KOPT-K1 (cell line): ENCODE results near the gene AK5.

Source experiments
- H3K27ac ChIP-seq: fragments of 200-600 bp; sonication (generic); 2 replicates; pipeline ENCODE4 v1.5.1; 2016; ENCODE audit warnings: antibody characterized with exemption, mild to moderate bottlenecking, low read depth, low read length; ENCODE audit not compliant: poor library complexity, severe bottlenecking
- H3K36me3 ChIP-seq: fragments of 200-600 bp; sonication (generic); 2 replicates; pipeline ENCODE4 v1.5.1; 2017; ENCODE audit warnings: antibody characterized with exemption, mild to moderate bottlenecking, low read length, moderate library complexity; ENCODE audit not compliant: insufficient read depth
- H3K9me3 ChIP-seq: fragments of 200-600 bp; sonication (generic); 2 replicates; pipeline ENCODE4 v1.5.1; 2017; ENCODE audit warnings: antibody characterized with exemption, low read length, mild to moderate bottlenecking; ENCODE audit not compliant: insufficient read depth, poor library complexity, severe bottlenecking

Gene AK5

GRCh38 chr1:77316006-77316405, 34.2 kb downstream of the AK5 start:
- H3K27ac ChIP-seq: no peak overlapping the region
- no peaks in the 10 kb centered on the region for H3K9me3 ChIP-seq
- H3K36me3 ChIP-seq: no peaks in the 10 kb centered on the region

DNA sequence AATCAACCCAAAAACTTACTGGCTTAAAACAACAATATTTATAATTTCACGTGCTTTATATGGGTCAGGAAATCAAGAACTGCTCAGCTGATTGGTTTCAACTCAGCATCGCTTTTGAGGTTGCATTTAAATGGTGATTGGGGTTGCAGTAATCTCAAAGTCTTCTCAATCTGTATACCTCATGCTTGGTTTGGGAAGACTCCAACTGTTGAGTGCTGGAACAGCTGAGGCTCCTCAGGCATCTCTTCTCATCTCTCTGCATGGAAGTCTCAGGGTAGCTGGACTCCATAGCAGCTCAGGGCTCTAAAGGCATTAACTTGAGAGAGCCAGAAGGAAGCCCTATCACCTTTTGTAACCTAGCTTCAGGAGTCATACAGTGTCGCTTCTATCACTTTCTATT, 35.1 kb downstream of the AK5 start:
- H3K9me3 ChIP-seq: no peaks in the 10 kb centered on the region
- H3K27ac ChIP-seq: no peak overlapping the region
- no peaks in the 10 kb centered on the region for H3K36me3 ChIP-seq

GRCh38 chr1:77319036-77319705, 37.4 kb downstream of the AK5 start:
- no peak overlapping the region for H3K27ac ChIP-seq

DNA sequence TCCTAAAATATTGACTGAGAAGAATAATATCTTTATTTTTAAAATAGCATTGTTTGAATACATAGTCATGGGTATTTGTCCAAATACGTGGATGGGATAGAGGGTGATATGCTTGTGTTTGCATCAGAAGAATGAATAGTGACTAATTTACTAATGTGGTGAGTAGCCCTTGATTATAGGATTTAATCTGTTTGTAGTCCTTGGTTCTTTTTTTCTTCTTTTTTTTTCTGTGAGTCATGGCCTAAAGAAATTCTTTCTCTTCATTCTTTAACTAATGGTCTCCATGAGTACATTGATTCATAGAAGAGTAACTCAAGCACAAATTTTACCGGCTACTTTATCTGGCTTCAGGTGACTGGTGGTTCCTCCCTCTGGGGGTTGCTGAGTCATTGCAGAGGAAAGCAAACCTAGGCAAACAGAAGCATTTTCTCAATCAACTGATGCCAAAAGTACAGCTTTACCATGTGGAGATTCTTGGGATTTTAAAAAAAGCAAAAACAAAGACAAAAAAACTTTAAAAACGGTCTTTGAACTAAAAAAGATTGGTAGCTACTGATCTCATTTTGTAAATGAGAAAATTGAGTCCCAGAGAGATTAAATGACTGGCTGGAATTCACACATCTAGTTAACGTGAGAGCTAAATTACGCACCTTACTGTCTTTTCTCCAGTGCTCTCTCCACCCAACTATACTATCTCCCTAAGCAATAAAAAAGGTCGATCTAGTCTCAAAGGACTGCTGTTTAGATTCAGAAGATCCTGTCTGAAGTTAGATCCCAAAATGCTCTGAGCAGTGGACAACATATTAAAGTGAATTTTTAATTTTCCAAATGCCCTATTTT, 40.5 kb downstream of the AK5 start:
- Histone ChIP-seq H3K36me3 (no peaks in the 10 kb centered on the region), H3K27ac (no peak overlapping the region)

More at GRCh38 chr1:77319036-77319705, 37.4 kb downstream of the AK5 start:
- H3K36me3 ChIP-seq: no peaks in the 10 kb centered on the region
- no peaks in the 10 kb centered on the region for H3K9me3 ChIP-seq

GRCh38 chr1:77333501-77333900, 51.7 kb downstream of the AK5 start:
- H3K36me3 ChIP-seq: no peaks in the 10 kb centered on the region
- H3K9me3 ChIP-seq: no peaks in the 10 kb centered on the region
- H3K27ac ChIP-seq: no peak overlapping the region

More for the DNA sequence above, 40.5 kb downstream of the AK5 start:
- H3K9me3 ChIP-seq: no peaks in the 10 kb centered on the region

GRCh38 chr1:77336729-77337128, 54.9 kb downstream of the AK5 start:
- Histone ChIP-seq H3K36me3 (no peaks in the 10 kb centered on the region), H3K27ac (no peak overlapping the region), H3K9me3 (no peaks in the 10 kb centered on the region)

DNA sequence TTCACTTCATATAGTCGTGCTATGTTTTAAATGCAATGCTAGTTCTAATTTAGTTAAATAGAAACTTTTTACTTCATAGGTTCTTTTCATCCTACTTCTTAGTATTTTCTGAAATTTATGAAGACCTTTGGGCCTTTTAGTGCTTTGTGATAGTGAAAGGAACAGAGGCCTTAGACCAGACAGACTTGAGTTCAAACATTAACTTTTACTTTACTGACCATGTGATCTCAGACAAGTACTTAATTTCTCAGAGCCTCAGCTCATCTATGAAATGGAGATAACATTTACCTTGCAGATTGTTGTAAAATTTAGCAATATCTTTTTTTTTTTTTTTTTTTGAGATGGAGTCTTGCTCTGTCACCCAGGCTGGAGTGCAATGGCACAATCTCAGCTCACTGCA, 57.5 kb downstream of the AK5 start:
- no peaks in the 10 kb centered on the region for H3K36me3 ChIP-seq
- no peaks in the 10 kb centered on the region for H3K9me3 ChIP-seq
- no peak overlapping the region for H3K27ac ChIP-seq

DNA sequence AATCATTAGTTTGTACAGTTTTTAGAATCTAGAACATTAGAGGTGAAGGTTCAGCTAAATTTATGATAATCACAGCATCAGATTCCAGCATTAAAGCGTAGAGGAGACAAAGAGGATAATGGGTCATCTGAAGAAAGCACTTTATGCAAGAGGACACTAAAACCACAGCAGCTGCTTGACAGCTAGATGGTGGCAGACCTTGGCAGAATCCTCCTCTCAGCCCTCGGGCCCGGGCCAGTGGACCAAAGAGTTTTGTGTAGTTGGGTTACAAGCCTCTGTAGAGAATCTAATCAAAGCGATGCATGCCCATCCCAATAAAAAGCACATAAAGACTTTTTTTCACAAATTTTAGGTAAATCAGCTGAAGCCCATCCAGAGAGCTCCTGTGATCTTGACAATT, 59.4 kb downstream of the AK5 start:
- no peaks in the 10 kb centered on the region for H3K9me3 ChIP-seq

GRCh38 chr1:77342745-77343144, 60.9 kb downstream of the AK5 start:
- no peak overlapping the region for H3K27ac ChIP-seq
- H3K9me3 ChIP-seq: no peaks in the 10 kb centered on the region

More for the DNA sequence above, 59.4 kb downstream of the AK5 start:
- Histone ChIP-seq H3K36me3 (no peaks in the 10 kb centered on the region), H3K27ac (no peak overlapping the region)

DNA sequence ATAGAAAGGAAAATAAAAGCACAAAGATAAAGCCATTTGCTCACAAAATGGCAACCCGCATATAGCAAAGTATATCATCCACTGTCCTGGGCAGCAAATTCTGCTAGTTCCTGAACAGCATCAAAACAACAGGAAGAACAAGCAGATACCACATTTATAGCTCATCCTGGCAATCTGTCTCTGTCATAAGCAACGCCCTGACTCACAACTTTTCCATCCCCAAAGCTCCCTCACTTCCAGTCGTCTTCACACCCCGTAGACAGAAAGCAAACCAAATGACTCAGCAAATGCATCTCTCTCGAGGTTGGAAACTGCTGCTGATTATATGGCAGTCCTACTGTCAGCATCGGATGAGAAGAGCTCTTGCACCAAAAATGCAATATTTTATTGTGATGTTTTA, 65.8 kb downstream of the AK5 start:
- Histone ChIP-seq H3K27ac (no peak overlapping the region), H3K36me3 (no peaks in the 10 kb centered on the region), H3K9me3 (no peaks in the 10 kb centered on the region)

More at GRCh38 chr1:77342745-77343144, 60.9 kb downstream of the AK5 start:
- no peaks in the 10 kb centered on the region for H3K36me3 ChIP-seq

DNA sequence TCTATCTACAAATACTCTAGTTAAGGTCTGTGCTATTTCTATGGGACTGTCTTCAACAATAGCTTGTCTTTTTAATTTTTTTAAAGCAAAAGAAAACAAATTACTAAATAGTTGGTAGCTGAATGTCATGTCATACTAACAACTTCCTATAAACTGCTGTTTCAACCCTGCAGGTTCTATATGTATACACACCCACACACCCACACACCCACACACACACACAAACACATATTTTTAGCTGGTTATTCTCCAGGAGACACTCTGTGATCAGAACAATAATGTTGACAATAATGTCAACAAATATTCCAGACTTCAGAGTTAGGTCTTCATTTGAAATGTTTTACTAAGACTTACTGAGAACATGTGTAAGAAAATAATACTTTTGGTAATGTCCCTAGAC, 66.7 kb downstream of the AK5 start:
- no peaks in the 10 kb centered on the region for H3K9me3 ChIP-seq
- no peaks in the 10 kb centered on the region for H3K36me3 ChIP-seq
- H3K27ac ChIP-seq: no peak overlapping the region

DNA sequence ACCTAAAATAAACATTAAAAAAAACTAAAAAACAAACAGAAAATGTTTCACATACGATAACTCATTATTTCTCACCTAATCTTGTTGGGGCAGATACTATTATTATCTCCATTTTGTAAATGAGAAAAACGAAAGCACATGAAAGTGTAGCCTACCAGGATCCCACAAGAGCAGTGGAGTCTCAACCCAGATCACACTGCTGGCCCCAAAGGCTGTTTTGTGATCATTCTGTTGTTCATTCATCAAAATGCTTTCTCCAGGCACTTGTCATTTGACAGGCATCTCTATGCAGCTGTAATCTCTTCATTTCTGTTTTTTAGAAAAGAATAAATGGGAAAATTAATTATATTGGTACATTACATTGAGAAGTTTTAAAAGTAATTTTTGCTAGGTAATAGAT, 67.5 kb downstream of the AK5 start:
- Histone ChIP-seq H3K36me3 (no peaks in the 10 kb centered on the region), H3K27ac (no peak overlapping the region), H3K9me3 (no peaks in the 10 kb centered on the region)

DNA sequence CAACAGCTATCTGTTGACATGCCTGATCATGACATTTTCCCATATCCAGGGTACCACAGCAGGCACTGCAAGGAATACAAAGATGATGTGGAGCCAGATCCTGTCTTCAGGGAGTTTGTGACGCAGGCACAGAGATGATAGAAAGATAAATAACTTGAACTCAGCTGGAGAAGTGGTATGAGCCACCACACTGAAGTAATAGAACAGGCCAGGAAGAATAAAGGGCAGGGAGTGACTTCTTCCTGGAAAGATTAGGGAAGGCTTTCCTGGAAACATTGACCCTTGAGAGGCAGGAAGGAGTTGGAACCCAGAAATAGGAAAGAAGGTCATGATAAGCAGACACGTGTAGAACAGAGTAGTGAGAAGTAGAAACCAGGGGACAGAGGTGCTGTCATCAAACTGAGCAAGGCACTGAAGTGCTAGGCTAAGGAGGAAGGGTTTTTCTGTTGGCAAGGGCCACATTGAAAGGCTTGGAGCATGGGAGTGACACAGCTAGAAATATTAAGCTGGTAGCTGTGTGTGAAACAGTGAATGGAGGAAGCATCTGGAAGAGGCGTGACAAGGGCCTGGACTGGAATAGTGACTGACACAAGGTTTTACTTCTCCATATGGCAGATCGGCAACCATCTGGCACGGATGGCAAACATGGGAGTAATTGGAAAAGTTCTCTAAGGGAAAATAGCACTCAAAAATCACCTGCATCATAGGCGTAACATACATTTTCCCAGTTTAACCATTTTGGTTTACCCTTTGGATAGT, 68.4 kb downstream of the AK5 start:
- Histone ChIP-seq H3K36me3 (no peaks in the 10 kb centered on the region), H3K9me3 (no peaks in the 10 kb centered on the region), H3K27ac (no peak overlapping the region)

DNA sequence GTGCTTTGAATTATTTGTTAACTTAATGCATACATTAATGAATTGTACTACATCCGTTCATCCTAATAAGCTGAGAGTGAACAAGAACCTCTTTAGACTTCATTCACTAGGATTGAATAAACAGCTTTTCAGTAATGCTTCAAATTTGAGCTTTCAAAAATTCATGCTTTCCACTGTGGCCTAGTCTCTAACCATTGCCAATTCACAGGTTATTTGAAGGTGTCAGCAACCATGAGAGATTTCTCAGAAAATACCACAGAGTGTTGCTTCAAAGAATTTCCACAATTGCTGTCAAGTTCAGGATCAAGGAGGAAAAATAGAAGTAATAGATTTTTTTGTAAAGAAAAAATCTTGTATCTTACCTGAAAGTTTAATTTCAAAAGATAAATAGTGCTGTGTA, 72.7 kb downstream of the AK5 start:
- H3K9me3 ChIP-seq: no peaks in the 10 kb centered on the region
- no peak overlapping the region for H3K27ac ChIP-seq
- H3K36me3 ChIP-seq: no peaks in the 10 kb centered on the region

- Histone ChIP-seq H3K36me3 (no peaks in the 10 kb centered on the region), H3K9me3 (no peaks in the 10 kb centered on the region), H3K27ac (no peak overlapping the region)
Observed at GRCh38 chr1:77355010-77355409, 73.2 kb downstream of the AK5 start.
